ENCODE results near the gene IL17D.

Gene IL17D

DNA sequence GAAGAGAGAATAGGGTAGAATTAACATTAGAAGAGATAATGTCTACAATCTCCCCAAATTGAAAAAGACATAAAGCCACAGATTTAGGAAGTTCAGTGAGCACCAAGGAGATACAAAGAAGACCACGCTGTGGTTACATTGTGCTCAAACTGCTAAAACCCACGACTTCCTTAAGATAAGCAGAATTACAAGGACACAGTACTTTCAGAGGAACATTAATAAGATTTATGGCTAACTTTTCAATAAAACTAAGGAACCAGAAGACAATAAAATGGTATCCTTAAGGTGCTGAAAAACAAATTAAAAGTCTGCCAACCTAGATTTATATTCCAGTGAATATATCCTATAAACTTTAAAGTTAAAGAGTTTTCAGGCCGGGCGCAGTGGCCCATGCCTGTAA is 7.4 kb upstream of the IL17D start:
- no peak for DNase-seq

DNA sequence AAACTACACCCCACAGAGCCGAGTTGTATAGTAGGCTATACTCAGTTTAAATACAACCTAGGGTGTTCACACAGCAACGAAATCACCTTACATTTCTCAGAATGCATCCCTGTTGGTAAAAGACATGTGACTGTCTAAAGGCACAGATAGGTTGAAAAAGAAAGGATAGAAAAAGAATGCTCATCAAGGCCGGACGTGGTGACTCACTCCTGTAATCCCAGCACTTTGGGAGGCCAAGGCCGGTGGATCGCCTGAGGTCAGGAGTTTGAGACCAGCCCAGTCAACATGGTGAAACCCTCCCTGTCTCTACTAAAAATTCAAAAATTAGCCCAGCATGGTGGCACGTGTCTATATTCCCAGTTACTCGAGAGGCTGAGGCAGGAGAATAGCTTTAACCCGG is 3.8 kb upstream of the IL17D start:
- DNase-seq = no peak

DNA sequence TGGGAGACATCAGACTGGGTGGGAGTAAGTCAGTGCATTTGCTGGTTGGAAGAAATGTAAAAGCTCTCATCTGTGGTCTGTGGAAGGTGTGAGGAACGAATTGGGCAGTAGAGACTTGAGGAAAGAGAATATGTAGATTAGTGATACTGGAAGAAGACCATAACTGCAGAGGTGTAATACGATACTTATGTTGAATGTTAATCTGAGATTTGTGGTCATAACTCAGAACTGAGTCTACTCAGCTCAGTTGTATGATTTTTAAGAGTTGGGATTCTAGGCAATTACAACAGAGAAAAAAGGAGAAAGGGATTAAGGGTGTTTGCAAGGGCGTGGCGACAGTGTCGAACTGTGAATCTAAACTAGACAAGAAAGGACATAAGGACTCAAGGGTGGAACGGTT is 3.2 kb upstream of the IL17D start:
- DNase-seq = no peak

- DNase-seq = no peak
Measured at GRCh38 chr13:20701461-20701860, 2.0 kb upstream of the IL17D start.

DNA sequence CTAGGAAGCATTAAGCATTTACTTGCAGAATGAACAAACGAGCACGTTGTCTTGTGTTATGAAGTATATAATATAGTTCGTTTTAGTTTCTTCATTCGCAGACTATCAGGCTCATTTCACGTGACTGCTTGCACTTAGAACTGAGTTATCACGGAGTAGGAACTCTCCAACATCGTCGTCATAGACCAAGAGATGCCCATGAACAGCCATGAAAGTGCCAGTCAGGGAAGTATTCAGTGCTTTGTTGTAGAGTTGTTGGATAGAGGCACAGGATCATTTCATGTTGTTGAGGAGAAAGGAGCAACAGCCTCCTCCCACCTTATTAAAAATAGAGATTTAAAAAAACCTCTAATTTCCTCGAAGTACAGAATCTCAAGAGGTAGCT is 977 bp upstream of the IL17D start:
- DNase-seq = no peak

DNA sequence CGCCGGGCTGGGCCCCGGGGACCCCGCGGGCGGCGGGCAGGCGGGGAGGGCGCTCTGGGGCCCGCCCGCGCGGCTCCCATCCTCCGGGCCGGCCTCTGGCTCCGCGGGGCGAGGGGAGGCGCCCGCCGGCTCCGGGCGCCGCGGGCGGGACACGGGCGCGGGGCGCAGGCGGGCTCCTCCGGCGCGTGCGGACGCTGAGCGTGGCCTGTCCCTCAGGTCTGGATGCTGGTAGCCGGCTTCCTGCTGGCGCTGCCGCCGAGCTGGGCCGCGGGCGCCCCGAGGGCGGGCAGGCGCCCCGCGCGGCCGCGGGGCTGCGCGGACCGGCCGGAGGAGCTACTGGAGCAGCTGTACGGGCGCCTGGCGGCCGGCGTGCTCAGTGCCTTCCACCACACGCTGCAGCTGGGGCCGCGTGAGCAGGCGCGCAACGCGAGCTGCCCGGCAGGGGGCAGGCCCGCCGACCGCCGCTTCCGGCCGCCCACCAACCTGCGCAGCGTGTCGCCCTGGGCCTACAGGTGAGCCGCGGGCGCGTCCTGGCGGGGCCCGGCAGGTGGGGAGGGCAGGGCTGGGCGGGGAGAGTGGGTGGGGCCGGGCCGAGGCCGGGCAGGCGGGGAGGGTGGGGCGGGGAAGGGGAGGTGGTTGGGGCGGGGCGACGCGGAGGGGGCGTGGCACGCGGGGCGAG is 420 bp downstream of the IL17D start:
- DNase-seq = no peak

- no peak for DNase-seq
Measured at GRCh38 chr13:20704459-20705069, 1.1 kb downstream of the IL17D start.

DNA sequence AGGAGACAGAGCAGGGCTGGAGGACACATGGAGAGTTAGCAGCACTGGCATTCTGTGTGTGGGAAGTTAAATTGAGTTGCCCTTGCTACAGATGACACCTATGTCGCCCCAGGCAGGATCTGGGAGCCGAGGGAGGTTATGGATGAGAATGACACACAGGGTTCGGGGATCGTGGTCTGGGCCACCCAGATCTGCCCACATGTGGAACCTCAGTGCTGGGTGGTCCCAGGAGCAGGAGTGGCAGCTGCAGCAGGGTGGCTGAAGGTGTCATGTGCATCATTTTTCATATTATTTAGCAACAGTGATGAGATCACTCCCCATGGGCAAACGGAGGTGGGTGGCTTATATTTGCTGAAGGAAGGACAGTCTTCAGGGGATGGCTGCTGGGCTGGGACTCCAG is 3.2 kb downstream of the IL17D start:
- no peak for DNase-seq

GRCh38 chr13:20708216-20708615 is 4.7 kb downstream of the IL17D start:
- no peak for DNase-seq

GRCh38 chr13:20709369-20709768 is 5.9 kb downstream of the IL17D start:
- DNase-seq = no peak

- no peak for DNase-seq
Measured at GRCh38 chr13:20709782-20710181, 6.3 kb downstream of the IL17D start.

- DNase-seq = no peak
Measured at GRCh38 chr13:20711301-20712044, 8.0 kb downstream of the IL17D start.

- DNase-seq = no peak
Measured at GRCh38 chr13:20713014-20713376, 9.5 kb downstream of the IL17D start.

GRCh38 chr13:20713751-20714150 is 10.3 kb downstream of the IL17D start:
- DNase-seq = no peak

DNA sequence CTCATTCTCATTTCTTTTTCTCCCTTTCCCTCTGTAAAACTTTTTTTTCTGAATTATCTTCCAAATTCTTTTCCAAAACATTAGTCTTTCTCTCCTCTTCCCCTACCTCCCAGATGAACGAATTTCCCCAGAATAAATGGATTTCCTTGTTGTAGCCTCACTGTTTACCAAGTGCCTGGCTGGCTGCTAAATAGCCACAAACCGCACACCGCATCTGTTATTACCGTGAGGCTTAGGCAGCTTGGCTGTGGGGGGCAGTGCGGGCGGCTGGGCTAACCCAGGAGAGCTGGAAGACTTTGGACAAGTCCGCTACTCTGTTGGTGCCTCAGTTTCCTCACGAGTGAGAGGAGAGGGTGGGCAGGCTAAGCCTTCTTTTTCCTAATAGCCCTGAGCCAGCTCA is 10.7 kb downstream of the IL17D start:
- DNase-seq = no peak

- no peak for DNase-seq
Measured at GRCh38 chr13:20714563-20715329, 11.2 kb downstream of the IL17D start.

DNA sequence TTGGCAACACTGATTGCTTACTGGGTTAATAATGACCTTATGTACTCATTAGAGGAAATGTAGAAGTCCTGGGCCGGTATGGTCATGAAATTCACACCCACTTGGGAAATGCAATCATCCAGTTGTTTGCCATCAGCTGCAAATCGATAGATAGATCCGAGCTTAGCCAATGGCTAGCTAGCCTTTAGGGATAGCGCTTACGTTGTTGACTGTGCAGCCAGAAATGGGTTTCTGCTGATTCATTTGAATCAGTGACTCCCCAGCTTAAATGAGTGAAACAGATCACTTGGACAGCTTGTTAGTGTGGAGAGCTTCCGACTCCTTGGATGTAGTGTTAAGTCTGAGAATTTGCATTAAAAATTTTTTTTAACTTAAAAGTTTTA is 11.8 kb downstream of the IL17D start:
- no peak for DNase-seq

DNA sequence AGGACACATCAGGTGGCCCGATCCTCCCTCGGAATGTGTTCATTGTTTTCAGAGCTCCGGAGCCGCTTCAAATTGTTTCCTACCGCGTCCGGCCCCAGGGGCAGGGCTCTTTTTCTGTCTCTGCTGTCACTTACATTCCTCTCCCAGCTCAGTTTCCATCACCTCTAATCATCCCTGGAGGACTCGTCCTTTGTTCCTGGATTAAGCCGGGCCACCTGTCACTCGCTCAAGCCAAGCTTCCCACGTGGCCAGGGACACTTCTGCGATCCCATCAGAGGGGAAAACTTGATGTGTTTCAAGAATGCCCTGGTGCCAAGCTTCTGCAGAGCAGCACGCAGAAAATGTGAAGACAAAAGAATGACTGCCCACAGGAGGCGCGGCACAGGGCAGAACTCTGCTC is 13.5 kb downstream of the IL17D start:
- DNase-seq = no peak

GRCh38 chr13:20717581-20718542 is 14.4 kb downstream of the IL17D start:
- no peak for DNase-seq

DNA sequence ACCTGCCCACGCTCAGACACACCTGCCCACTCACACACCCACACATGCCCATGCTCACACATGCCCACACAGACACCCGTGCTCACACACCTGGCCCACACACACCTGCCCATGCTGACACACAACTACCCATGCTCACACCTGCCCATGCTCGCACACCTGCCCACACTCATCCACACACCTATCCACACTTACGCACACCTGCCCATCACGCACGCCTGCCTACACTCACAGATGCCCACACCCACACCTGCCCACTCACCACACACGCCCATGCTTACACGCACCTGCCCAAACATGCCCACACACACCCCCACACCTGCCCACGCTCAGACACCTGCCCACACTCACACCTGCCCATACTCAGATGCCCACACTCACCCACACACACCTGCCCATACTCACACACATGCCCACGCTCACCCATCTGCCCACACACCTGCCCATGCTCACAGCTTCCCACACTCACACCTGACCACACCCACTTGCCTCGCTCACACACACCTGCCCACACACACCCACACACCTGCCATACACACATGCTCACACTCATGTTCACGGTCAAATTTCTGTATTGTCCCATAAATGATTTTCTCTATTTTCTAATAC is 15.6 kb downstream of the IL17D start:
- DNase-seq = no peak

- no peak for DNase-seq
Measured at GRCh38 chr13:20719783-20720182, 16.3 kb downstream of the IL17D start.

DNA sequence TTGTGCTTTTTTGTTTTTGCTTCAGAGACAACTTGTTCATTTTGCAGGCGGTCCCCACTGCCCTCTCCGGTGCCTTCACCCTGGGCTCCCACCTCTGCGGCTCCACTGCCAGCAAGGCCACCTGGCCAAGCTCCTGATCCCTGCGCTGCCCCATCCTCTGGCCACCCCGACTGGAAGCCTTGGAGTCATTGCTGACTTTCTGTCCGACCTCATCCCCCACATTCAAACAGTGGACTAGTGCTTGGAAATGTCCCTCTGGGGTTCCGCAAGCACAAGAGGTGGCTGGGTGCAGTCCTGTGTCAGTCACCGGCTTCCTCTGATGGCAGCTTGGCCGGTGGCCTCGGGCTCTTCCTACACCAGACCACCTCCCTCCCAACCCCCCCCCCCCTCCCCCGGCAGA is 17.0 kb downstream of the IL17D start:
- no peak for DNase-seq

Measured in NCI-H1417 treated with DMSO at 0.1 percent for 48 hours (cell line).